Breast epithelium (tissue), 4 donors: ENCODE data around the gene DNAJC6. TPM values are rescaled to one million over a fixed set of nuclear protein-coding genes. Genes with fewer than 3 reads are reported as not detected.

ENCODE experiments used
- DNase-seq, 2 donors: peaks; one replicate each; pipeline ENCODE4 v3.0.0-alpha.2; 2019; ENCODE audit warnings: low spot score in 2 of 2
- H3K27ac ChIP-seq, 2 donors: fragments of 200-600 bp; sonication (generic) in 1 of 2; one replicate each; pipeline ENCODE4 v1.5.1; 2016 to 2019; ENCODE audit warnings: mild to moderate bottlenecking in 1 of 2
- H3K27me3 ChIP-seq, 2 donors: fragments of 200-600 bp; sonication (generic) in 1 of 2; one replicate each; pipeline versions ENCODE4 v1.5.1 to v1.6.0; 2017 to 2019; ENCODE audit warnings: control low read depth in 1 of 2, mild to moderate bottlenecking in 1 of 2
- H3K36me3 ChIP-seq: fragments of 200-600 bp; one replicate; pipeline ENCODE4 v1.5.1; 2019
- H3K4me1 ChIP-seq, 2 donors: fragments of 200-600 bp; sonication (generic); one replicate each; pipeline ENCODE4 v1.5.1; 2016 to 2019; ENCODE audit warnings: control low read depth in 1 of 2
- H3K4me3 ChIP-seq, 3 donors: fragments of 200-600 bp; sonication (generic); 1 replicate in 2 of 3; 2 replicates in 1 of 3; pipeline ENCODE4 v1.5.1; 2016 to 2019; ENCODE audit warnings: mild to moderate bottlenecking in 3 of 3, moderate library complexity in 2 of 3
- H3K9me3 ChIP-seq, 2 donors: fragments of 200-600 bp; sonication (generic) in 1 of 2; one replicate each; pipeline ENCODE4 v1.5.1; 2016 to 2019; ENCODE audit warnings: control low read depth in 1 of 2
- CTCF ChIP-seq, 3 donors: fragments of 450-650 bp; IDR thresholded peaks; one replicate each; pipeline ENCODE4 v1.5.1; 2016 to 2017; ENCODE audit warnings: antibody characterized with exemption in 3 of 3, mild to moderate bottlenecking in 3 of 3, moderate library complexity in 3 of 3
- POLR2A ChIP-seq: fragments of 450-650 bp; IDR thresholded peaks from one replicate; pipeline ENCODE4 v1.6.1; 2016; ENCODE audit warnings: antibody characterized with exemption, mild to moderate bottlenecking, moderate library complexity
- POLR2AphosphoS5 ChIP-seq, 3 donors: sonication (generic); formaldehyde crosslinking; IDR thresholded peaks; one replicate each; pipeline ENCODE4 v1.6.1; 2017; ENCODE audit warnings: antibody characterized with exemption in 3 of 3
- intact Hi-C: fragments of 100-400 bp; cut with DNase I; formaldehyde crosslinking; loops from one replicate; pipeline ENCODE4 v1.15.1; 2023; ENCODE audit warnings: low total_unique reads
- total RNA-seq, 3 donors: library from RNA; depleted of rRNA; stranded (reverse); fragments of >200 nt; gene quantifications; one replicate each; pipeline ENCODE4 v1.1.0, GENCODE V29; 2016

The DNAJC6 gene
- total RNA-seq, 3 donors from 2014 or later, result 0.96 to 6.2 (median 4.2) TPM

- intact Hi-C loops, result no loop called here
- Histone ChIP-seq H3K4me1 (no peaks in the 10 kb centered on the region), H3K27ac (no peak overlapping the region), H3K9me3 (peaks cover 0 to 5% of the 10 kb centered on the region in 2 donors), H3K27me3 (no peaks in the 10 kb centered on the region), H3K36me3 (no peaks in the 10 kb centered on the region), H3K4me3 (no peak overlapping the region)
- no peak for DNase-seq
- TF ChIP-seq POLR2AphosphoS5 (IDR thresholded peaks at IDR 0.05) (no peak), CTCF (IDR thresholded peaks at IDR 0.05) (no peak), POLR2A (no peak)
Measured at GRCh38 chr1:65321879-65322278, 12.5 kb downstream of the DNAJC6 start.

GRCh38 chr1:65323246-65323645, 13.9 kb downstream of the DNAJC6 start:
- H3K36me3 ChIP-seq, result no peaks in the 10 kb centered on the region
- intact Hi-C loops, result no loop called here
- no peak for TF ChIP-seq POLR2AphosphoS5 (IDR thresholded peaks at IDR 0.05)
- no peak for TF ChIP-seq CTCF (IDR thresholded peaks at IDR 0.05)
- no peak for TF ChIP-seq POLR2A
- H3K4me1 ChIP-seq, result no peaks in the 10 kb centered on the region
- H3K27me3 ChIP-seq, result no peaks in the 10 kb centered on the region
- peaks cover 0 to 5% of the 10 kb centered on the region in 2 donors for H3K9me3 ChIP-seq
- H3K4me3 ChIP-seq, result no peak overlapping the region
- H3K27ac ChIP-seq, result no peak overlapping the region
- no peak for DNase-seq

- Histone ChIP-seq H3K27ac (no peak overlapping the region), H3K4me3 (no peak overlapping the region), H3K4me1 (no peaks in the 10 kb centered on the region), H3K9me3 (no peaks in the 10 kb centered on the region), H3K27me3 (no peaks in the 10 kb centered on the region), H3K36me3 (no peaks in the 10 kb centered on the region)
- intact Hi-C loops, result no loop called here
- DNase-seq, result no peak
- TF ChIP-seq POLR2A, result no peak
- TF ChIP-seq CTCF (IDR thresholded peaks at IDR 0.05), result no peak
- no peak for TF ChIP-seq POLR2AphosphoS5 (IDR thresholded peaks at IDR 0.05)
Measured at GRCh38 chr1:65330021-65330420, 20.7 kb downstream of the DNAJC6 start.

GRCh38 chr1:65330822-65331221, 21.5 kb downstream of the DNAJC6 start:
- H3K27me3 ChIP-seq, result no peaks in the 10 kb centered on the region
- intact Hi-C loops, result no loop called here
- DNase-seq, result no peak
- no peaks in the 10 kb centered on the region for H3K9me3 ChIP-seq
- no peaks in the 10 kb centered on the region for H3K4me1 ChIP-seq
- no peak overlapping the region for H3K27ac ChIP-seq
- H3K36me3 ChIP-seq, result no peaks in the 10 kb centered on the region
- TF ChIP-seq CTCF (IDR thresholded peaks at IDR 0.05), result no peak
- TF ChIP-seq POLR2AphosphoS5 (IDR thresholded peaks at IDR 0.05), result no peak
- TF ChIP-seq POLR2A, result no peak
- no peak overlapping the region for H3K4me3 ChIP-seq

GRCh38 chr1:65332821-65333220, 23.5 kb downstream of the DNAJC6 start:
- DNase-seq, result no peak
- no peak for TF ChIP-seq POLR2AphosphoS5 (IDR thresholded peaks at IDR 0.05)
- TF ChIP-seq POLR2A, result no peak
- TF ChIP-seq CTCF (IDR thresholded peaks at IDR 0.05), result no peak
- Histone ChIP-seq H3K36me3 (no peaks in the 10 kb centered on the region), H3K4me1 (no peaks in the 10 kb centered on the region), H3K4me3 (no peak overlapping the region), H3K9me3 (no peaks in the 10 kb centered on the region), H3K27me3 (no peaks in the 10 kb centered on the region), H3K27ac (no peak overlapping the region)
- intact Hi-C loops, result no loop called here
